IPS-11a (cell line): Measurements from ENCODE around the gene GLI2.
A peak's percentile ranks its signal among the peaks of the same experiment; 100 is the strongest.

Experiments used
- H3K4me3 ChIP-seq: one replicate; pipeline ENCODE4 v1.5.1; 2013; ENCODE audit warnings: low read depth, low read length, control low read depth

The GLI2 gene

GRCh38 chr2:120735746-120736170, at the start of gene GLI2:
GLI2 (plus strand) TSS chr2:120735868; CDS start chr2:120797321, 61,453 bp downstream.
- H3K4me3 ChIP-seq = peak within 1 kb of the TSS; percentile 85

GRCh38 chr2:120685974-120686297, 49.7 kb upstream of the GLI2 start:
- H3K4me3 ChIP-seq = no peak overlapping the region

- no peak overlapping the region for H3K4me3 ChIP-seq
Measured at GRCh38 chr2:120686511-120687168, 49.0 kb upstream of the GLI2 start.

- no peak overlapping the region for H3K4me3 ChIP-seq
Measured at GRCh38 chr2:120687210-120687609, 48.5 kb upstream of the GLI2 start.

- H3K4me3 ChIP-seq = no peak overlapping the region
Measured at GRCh38 chr2:120690521-120690920, 45.1 kb upstream of the GLI2 start.

GRCh38 chr2:120691410-120691809, 44.3 kb upstream of the GLI2 start:
- no peak overlapping the region for H3K4me3 ChIP-seq

GRCh38 chr2:120692691-120693090, 43.0 kb upstream of the GLI2 start:
- H3K4me3 ChIP-seq = no peak overlapping the region

- no peak overlapping the region for H3K4me3 ChIP-seq
Measured at GRCh38 chr2:120693121-120693520, 42.5 kb upstream of the GLI2 start.

GRCh38 chr2:120694034-120694433, 41.6 kb upstream of the GLI2 start:
- no peak overlapping the region for H3K4me3 ChIP-seq

GRCh38 chr2:120697471-120697870, 38.2 kb upstream of the GLI2 start:
- no peak overlapping the region for H3K4me3 ChIP-seq

GRCh38 chr2:120699292-120699691, 36.4 kb upstream of the GLI2 start:
- no peak overlapping the region for H3K4me3 ChIP-seq

GRCh38 chr2:120700659-120701058, 35.0 kb upstream of the GLI2 start:
- H3K4me3 ChIP-seq = no peak overlapping the region

- no peak overlapping the region for H3K4me3 ChIP-seq
Measured at GRCh38 chr2:120701096-120701495, 34.6 kb upstream of the GLI2 start.

- H3K4me3 ChIP-seq = no peak overlapping the region
Measured at GRCh38 chr2:120701499-120701898, 34.2 kb upstream of the GLI2 start.

GRCh38 chr2:120702061-120702460, 33.6 kb upstream of the GLI2 start:
- no peak overlapping the region for H3K4me3 ChIP-seq

- H3K4me3 ChIP-seq = no peak overlapping the region
Measured at GRCh38 chr2:120702801-120703200, 32.9 kb upstream of the GLI2 start.

GRCh38 chr2:120703330-120703994, 32.2 kb upstream of the GLI2 start:
- no peak overlapping the region for H3K4me3 ChIP-seq

GRCh38 chr2:120704696-120705095, 31.0 kb upstream of the GLI2 start:
- no peak overlapping the region for H3K4me3 ChIP-seq

GRCh38 chr2:120707816-120708215, 27.9 kb upstream of the GLI2 start:
- no peak overlapping the region for H3K4me3 ChIP-seq

GRCh38 chr2:120708944-120709607, 26.6 kb upstream of the GLI2 start:
- no peak overlapping the region for H3K4me3 ChIP-seq

- no peak overlapping the region for H3K4me3 ChIP-seq
Measured at GRCh38 chr2:120709608-120710041, 26.0 kb upstream of the GLI2 start.

GRCh38 chr2:120710256-120710655, 25.4 kb upstream of the GLI2 start:
- H3K4me3 ChIP-seq = no peak overlapping the region
